HEK293T (cell line): ENCODE measurements around the gene HOXD10.

ENCODE experiments used
- CTCF ChIA-PET: fragments of 350-600 bp; formaldehyde crosslinking; extraction: SDS; loops from one replicate; lab custom pipeline; 2021; ENCODE audit warnings: antibody characterized with exemption, inconsistent platforms; lab: Yijun Ruan, JAX
- POLR2A ChIA-PET: fragments of 350-600 bp; formaldehyde crosslinking; extraction: SDS; loops from one replicate; lab custom pipeline; 2020; ENCODE audit warnings: antibody characterized with exemption, inconsistent platforms; lab: Yijun Ruan, JAX
- DNase-seq: peaks from one replicate; pipeline ENCODE4 v3.0.0; 2012; ENCODE audit warnings: mixed read lengths; ENCODE audit errors: extremely low spot score
- ELF4 ChIP-seq: fragments of 450-650 bp; IDR thresholded peaks from 2 replicates; pipeline ENCODE4 v1.6.1; 2017; ENCODE audit warnings: antibody characterized with exemption
- FOXM1 ChIP-seq: fragments of 450-650 bp; IDR thresholded peaks from 2 replicates; pipeline ENCODE4 v1.6.1; 2017; ENCODE audit warnings: mild to moderate bottlenecking, borderline replicate concordance
- TF ChIP-seq, protein P1 (sequence below): fragments of 450-650 bp; IDR thresholded peaks from 2 replicates; pipeline ENCODE4 v1.6.1; 2016

HOXD10 gene

DNA sequence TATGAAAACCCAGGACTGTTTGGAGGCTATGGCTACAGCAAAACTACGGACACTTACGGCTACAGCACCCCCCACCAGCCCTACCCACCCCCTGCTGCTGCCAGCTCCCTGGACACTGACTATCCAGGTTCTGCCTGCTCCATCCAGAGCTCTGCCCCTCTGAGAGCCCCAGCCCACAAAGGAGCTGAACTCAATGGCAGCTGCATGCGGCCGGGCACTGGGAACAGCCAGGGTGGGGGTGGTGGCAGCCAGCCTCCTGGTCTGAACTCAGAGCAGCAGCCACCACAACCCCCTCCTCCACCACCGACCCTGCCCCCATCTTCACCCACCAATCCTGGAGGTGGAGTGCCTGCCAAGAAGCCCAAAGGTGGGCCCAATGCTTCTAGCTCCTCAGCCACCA, 52.6 kb downstream of the HOXD10 start:
- TF ChIP-seq ELF4: no peak
- TF ChIP-seq, protein P1, sequence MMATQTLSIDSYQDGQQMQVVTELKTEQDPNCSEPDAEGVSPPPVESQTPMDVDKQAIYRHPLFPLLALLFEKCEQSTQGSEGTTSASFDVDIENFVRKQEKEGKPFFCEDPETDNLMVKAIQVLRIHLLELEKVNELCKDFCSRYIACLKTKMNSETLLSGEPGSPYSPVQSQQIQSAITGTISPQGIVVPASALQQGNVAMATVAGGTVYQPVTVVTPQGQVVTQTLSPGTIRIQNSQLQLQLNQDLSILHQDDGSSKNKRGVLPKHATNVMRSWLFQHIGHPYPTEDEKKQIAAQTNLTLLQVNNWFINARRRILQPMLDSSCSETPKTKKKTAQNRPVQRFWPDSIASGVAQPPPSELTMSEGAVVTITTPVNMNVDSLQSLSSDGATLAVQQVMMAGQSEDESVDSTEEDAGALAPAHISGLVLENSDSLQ: no peak
- no peak for TF ChIP-seq FOXM1
- POLR2A ChIA-PET: interaction anchor here (0.9 to 1.2 kb wide), 3 partner anchors 9 to 100 kb away, joined by 3 read pairs; partner anchors contain the start of gene MTX2
- CTCF ChIA-PET: no interaction called here
- DNase-seq: no peak
